IMR-90 (cell line): ENCODE measurements around the gene ESRRG. TPM values are rescaled to one million over a fixed set of nuclear protein-coding genes. Genes with fewer than 3 reads are reported as not detected.

ENCODE experiments used
- ATAC-seq: fragments of 200-7000 bp; cut with Tn5 transposase; 2 replicates; pipeline ENCODE4 v1.9.1; 2020; ENCODE audit warnings: low read depth, mild to moderate bottlenecking, moderate library complexity
- BruUV-seq: library from RNA; stranded (reverse); fragments of 400-500 nt; replicated peaks from 2 replicates; lab custom pipeline; 2021; lab: Mats Ljungman, UMichigan
- CTCF ChIA-PET: fragments of 300-600 bp; formaldehyde crosslinking; extraction: SDS; loops from one replicate; lab custom pipeline; 2021; ENCODE audit warnings: antibody characterized with exemption; lab: Yijun Ruan, JAX
- POLR2A ChIA-PET: fragments of 300-600 bp; sonication (Branson Sonifier 250); formaldehyde crosslinking; loops from one replicate; lab custom pipeline; 2022; ENCODE audit warnings: antibody characterized with exemption; ENCODE audit not compliant: unreplicated experiment; lab: Charles Lee
- DNase-seq: peaks from one replicate; pipeline ENCODE4 v3.0.0; 2013
- H2AFZ ChIP-seq: replicated peaks from 2 replicates; pipeline ENCODE3; 2013; ENCODE audit warnings: low read length, mild to moderate bottlenecking; ENCODE audit not compliant: poor library complexity
- H2AK5ac ChIP-seq: 2 replicates; pipeline ENCODE4 v1.6.1; 2013; ENCODE audit warnings: low read depth, low read length, inconsistent platforms
- H2AK9ac ChIP-seq: replicated peaks from 2 replicates; pipeline ENCODE3; 2013; ENCODE audit warnings: mild to moderate bottlenecking, low read depth, low read length, moderate library complexity; ENCODE audit not compliant: poor library complexity
- H2BK120ac ChIP-seq: 2 replicates; pipeline ENCODE4 v1.6.1; 2013; ENCODE audit warnings: low read depth, low read length, inconsistent platforms
- H2BK15ac ChIP-seq: 3 replicates; pipeline ENCODE4 v1.6.1; 2013; ENCODE audit warnings: low read depth, low read length, inconsistent platforms
- H2BK20ac ChIP-seq: 2 replicates; pipeline ENCODE4 v1.6.1; 2013; ENCODE audit warnings: low read depth, mild to moderate bottlenecking, inconsistent platforms, low read length, moderate library complexity
- H2BK5ac ChIP-seq: 2 replicates; pipeline ENCODE4 v1.6.1; 2013; ENCODE audit warnings: mild to moderate bottlenecking, low read depth, low read length, inconsistent platforms; ENCODE audit not compliant: poor library complexity, severe bottlenecking
- H3K14ac ChIP-seq: replicated peaks from 2 replicates; pipeline ENCODE4 v1.6.1; 2013; ENCODE audit warnings: low read depth, low read length, inconsistent platforms
- H3K18ac ChIP-seq: 2 replicates; pipeline ENCODE4 v1.6.1; 2013; ENCODE audit warnings: low read depth, low read length, control low read depth
- H3K23ac ChIP-seq: 2 replicates; pipeline ENCODE4 v1.6.1; 2013; ENCODE audit warnings: low read depth, low read length, inconsistent platforms
- H3K27ac ChIP-seq: 2 replicates; pipeline ENCODE4 v1.5.1; 2013; ENCODE audit warnings: mild to moderate bottlenecking, control low read depth, low read length; ENCODE audit not compliant: insufficient read depth
- H3K27me3 ChIP-seq: 2 replicates; pipeline ENCODE4 v1.6.1; 2013; ENCODE audit warnings: low read length; ENCODE audit not compliant: control insufficient read depth, insufficient read depth
- H3K36me3 ChIP-seq: 2 replicates; pipeline ENCODE4 v1.6.1; 2013; ENCODE audit warnings: low read length, mixed read lengths; ENCODE audit not compliant: control insufficient read depth, insufficient read depth
- H3K4ac ChIP-seq: 2 replicates; pipeline ENCODE4 v1.6.1; 2013; ENCODE audit warnings: low read depth, low read length, inconsistent platforms
- H3K4me1 ChIP-seq: 2 replicates; pipeline ENCODE4 v1.6.1; 2013; ENCODE audit warnings: low read length, mixed read lengths; ENCODE audit not compliant: control insufficient read depth, insufficient read depth
- H3K4me2 ChIP-seq: 2 replicates; pipeline ENCODE4 v1.6.1; 2013; ENCODE audit warnings: low read depth, mild to moderate bottlenecking, control low read depth, low read length, moderate library complexity
- H3K4me3 ChIP-seq: 2 replicates; pipeline ENCODE4 v1.5.1; 2013; ENCODE audit warnings: low read depth, mild to moderate bottlenecking, control low read depth, low read length, moderate library complexity; ENCODE audit not compliant: insufficient read depth
- H3K56ac ChIP-seq: 2 replicates; pipeline ENCODE4 v1.6.1; 2013; ENCODE audit warnings: low read length, inconsistent platforms; ENCODE audit not compliant: insufficient read depth; ENCODE audit errors: extremely low read depth
- H3K79me1 ChIP-seq, 2 experiments: 2 replicates each; pipeline ENCODE4 v1.6.1; 2013; ENCODE audit warnings: low read length in 2 of 2, inconsistent platforms in 1 of 2, low read depth in 1 of 2
- H3K9ac ChIP-seq: 2 replicates; pipeline ENCODE4 v1.6.1; 2013; ENCODE audit warnings: low read depth, low read length, control low read depth
- H3K9me1 ChIP-seq: 2 replicates; pipeline ENCODE4 v1.6.1; 2013; ENCODE audit warnings: low read length, inconsistent platforms; ENCODE audit not compliant: insufficient read depth
- H3K9me3 ChIP-seq: 2 replicates; pipeline ENCODE4 v1.6.1; 2013; ENCODE audit warnings: low read length; ENCODE audit not compliant: control insufficient read depth, insufficient read depth
- H4K20me1 ChIP-seq: 2 replicates; pipeline ENCODE4 v1.6.1; 2013; ENCODE audit warnings: low read length, inconsistent platforms; ENCODE audit not compliant: insufficient read depth
- H4K5ac ChIP-seq: 2 replicates; pipeline ENCODE4 v1.6.1; 2013; ENCODE audit warnings: mild to moderate bottlenecking, low read depth, low read length, control low read depth
- H4K8ac ChIP-seq, 2 experiments: 2 replicates each; pipeline ENCODE4 v1.6.1; 2013; ENCODE audit warnings: low read depth in 2 of 2, low read length in 2 of 2, control low read depth in 1 of 2, inconsistent platforms in 1 of 2
- H4K91ac ChIP-seq: 2 replicates; pipeline ENCODE4 v1.6.1; 2013; ENCODE audit warnings: low read depth, low read length, inconsistent platforms; ENCODE audit not compliant: insufficient read depth
- BHLHE40 ChIP-seq: fragments of 150-350 bp; IDR thresholded peaks from 2 replicates; pipeline ENCODE4 v1.6.1; 2016; ENCODE audit warnings: mild to moderate bottlenecking, low read depth, low read length
- CHD1 ChIP-seq: IDR thresholded peaks from 2 replicates; pipeline ENCODE4 v1.6.1; 2012; ENCODE audit warnings: low read depth, low read length, improper control_type of control experiment
- FOS ChIP-seq: fragments of 150-350 bp; IDR thresholded peaks from 2 replicates; pipeline ENCODE4 v1.6.1; 2016; ENCODE audit warnings: low read depth, low read length
- MAFK ChIP-seq: IDR thresholded peaks from 2 replicates; pipeline ENCODE4 v1.6.1; 2012; ENCODE audit warnings: low read depth, low read length, improper control_type of control experiment
- MAZ ChIP-seq: IDR thresholded peaks from 2 replicates; pipeline ENCODE4 v1.6.1; 2012; ENCODE audit warnings: low read depth, mild to moderate bottlenecking, low read length, improper control_type of control experiment, moderate library complexity, borderline replicate concordance
- NFE2L2 ChIP-seq: fragments of 150-350 bp; IDR thresholded peaks from 2 replicates; pipeline ENCODE4 v1.6.1; 2016; ENCODE audit warnings: low read depth, mild to moderate bottlenecking, low read length
- POLR2A ChIP-seq: IDR thresholded peaks from 2 replicates; pipeline ENCODE4 v1.6.1; 2012; ENCODE audit warnings: mild to moderate bottlenecking, low read depth, low read length
- RCOR1 ChIP-seq: IDR thresholded peaks from 2 replicates; pipeline ENCODE4 v1.6.1; 2012; ENCODE audit warnings: mild to moderate bottlenecking, low read length, improper control_type of control experiment; ENCODE audit not compliant: insufficient replicate concordance
- RFX5 ChIP-seq: IDR thresholded peaks from 2 replicates; pipeline ENCODE4 v1.8.0; 2012; ENCODE audit warnings: low read depth, mild to moderate bottlenecking, low read length, moderate library complexity
- SMC3 ChIP-seq: fragments of 150-350 bp; IDR thresholded peaks from 2 replicates; pipeline ENCODE4 v1.6.1; 2016; ENCODE audit warnings: low read depth, mild to moderate bottlenecking, antibody characterized with exemption, low read length, moderate library complexity
- WGBS, 2 experiments: methylation state at CpG; one replicate each; pipeline versions ENCODE4 v1.1.5 to v1.1.7; 2013; ENCODE audit warnings: missing lambda C conversion rate in 2 of 2; ENCODE audit not compliant: insufficient read length in 1 of 2; ENCODE audit errors: extremely low coverage in 2 of 2; 5-methylcytosine and 5-hydroxymethylcytosine counted together
- dilution Hi-C: fragments of 300-500 bp; cut with HindIII; formaldehyde crosslinking; loops from one replicate; pipeline ENCODE4 v1.14.3; 2018; ENCODE audit warnings: low sequenced_read_pairs; ENCODE audit not compliant: unreplicated experiment
- in situ Hi-C: fragments of 300-500 bp; cut with MboI; formaldehyde crosslinking; loops from 3 replicates; pipeline ENCODE4 v1.14.3; 2019; ENCODE audit warnings: low sequenced_read_pairs, inconsistent platforms, mixed read lengths
- intact Hi-C: fragments of 100-400 bp; cut with micrococcal nuclease; formaldehyde crosslinking; loops from 2 replicates; pipeline ENCODE4 v1.10.0; 2022
- polyA plus RNA-seq, 3 experiments: library from polyadenylated mRNA; depleted of rRNA; stranded (reverse); fragments of >200 nt; gene quantifications; 2 replicates each; pipeline ENCODE4 v1.2.3, GENCODE V29; 2012; ENCODE audit warnings: low replicate concordance in 1 of 3
- total RNA-seq: library from RNA; depleted of rRNA; stranded (reverse); fragments of >200 nt; gene quantifications from 2 replicates; pipeline ENCODE4 v1.2.3, GENCODE V29; 2012

Gene ESRRG
- total and polyA plus RNA-seq, 2 of the 4 experiments (the other 2 are of a cell fraction) = 0.17 to 0.54 TPM

- TF ChIP-seq POLR2A (no peak), SMC3 (no peak), FOS (no peak), NFE2L2 (no peak), RCOR1 (no peak), CHD1 (no peak)
These were observed 40.5 kb downstream of the ESRRG start (continued) for GRCh38 chr1:216682752-216683151.

GRCh38 chr1:216679108-216679507 is 44.1 kb downstream of the ESRRG start:
- Histone ChIP-seq H3K4me3 (no peak overlapping the region), H3K4me2 (no peak overlapping the region), H3K9me1 (no peaks in the 10 kb centered on the region), H3K27me3 (no peaks in the 10 kb centered on the region), H2BK15ac (no peak overlapping the region), H2AK5ac (no peak overlapping the region), H3K79me1 (no peaks in the 10 kb centered on the region), H3K9ac (no peak overlapping the region), H3K18ac (no peak overlapping the region), H3K27ac (no peak overlapping the region), H2BK120ac (no peak overlapping the region), H4K20me1 (no peaks in the 10 kb centered on the region), H3K4ac (no peak overlapping the region), H2BK20ac (no peak overlapping the region), H2AFZ (no peak overlapping the region), H4K5ac (no peak overlapping the region), H3K36me3 (no peaks in the 10 kb centered on the region), H3K9me3 (no peaks in the 10 kb centered on the region), H3K4me1 (no peaks in the 10 kb centered on the region), H2AK9ac (no peak overlapping the region), H2BK5ac (no peak overlapping the region), H3K23ac (no peak overlapping the region), H4K91ac (no peak overlapping the region), H4K8ac (no peak overlapping the region), H3K56ac (no peak overlapping the region), H3K14ac (no peak overlapping the region)
- WGBS, 2 experiments = 93% methylated on average over 3 of the region's 14 CpGs; no CpG with 5 or more reads in 1 of the 2 experiments
- ATAC-seq (no peak), DNase-seq (no peak)
- ChIA-PET POLR2A (no interaction called here), CTCF (interaction anchor here (0.6 kb wide), 1 partner anchor 113 kb away, joined by 3 read pairs; no protein-coding TSS in a partner anchor)
- no TSS peak for BruUV-seq
- in situ Hi-C loops = no loop called here
- dilution Hi-C loops = no loop called here
- intact Hi-C loops = no loop called here
- TF ChIP-seq MAFK = no peak
- no peak for TF ChIP-seq MAZ
- TF ChIP-seq BHLHE40 = no peak
- no peak for TF ChIP-seq RFX5
